GM12878 (cell line): Measurements from ENCODE around the gene FAS. TPM values are rescaled to one million over a fixed set of nuclear protein-coding genes. Genes with fewer than 3 reads are reported as not detected.
A peak's percentile ranks its signal among the peaks of the same experiment; 100 is the strongest.

Experiments
- ATAC-seq: fragments of 200-7000 bp; cut with Tn5 transposase; 3 replicates; pipeline ENCODE4 v1.9.1; 2020; ENCODE audit warnings: mild to moderate bottlenecking, moderate library complexity
- BruUV-seq: library from RNA; stranded (reverse); fragments of 400-500 nt; replicated peaks from 2 replicates; lab custom pipeline; 2021; lab: Mats Ljungman, UMichigan
- CTCF ChIA-PET: fragments of 300-600 bp; sonication (Branson Sonifier 250); formaldehyde crosslinking; extraction: SDS; loops from one replicate; lab custom pipeline; 2021; ENCODE audit warnings: inconsistent platforms; lab: Yijun Ruan, JAX
- POLR2A ChIA-PET: fragments of 350-600 bp; formaldehyde crosslinking; extraction: SDS; loops from one replicate; lab custom pipeline; 2021; ENCODE audit warnings: inconsistent platforms; lab: Charles Lee
- RAD21 ChIA-PET: fragments of 300-600 bp; sonication (Branson Sonifier 250); formaldehyde crosslinking; loops from one replicate; lab custom pipeline; 2023; ENCODE audit warnings: antibody characterized with exemption; ENCODE audit not compliant: unreplicated experiment; lab: Charles Lee
- SMC1A ChIA-PET: fragments of 300-600 bp; sonication (Branson Sonifier 250); formaldehyde crosslinking; loops from one replicate; lab custom pipeline; 2023; ENCODE audit not compliant: unreplicated experiment, uncharacterized antibody; lab: Charles Lee
- DNase-seq: peaks from one replicate; pipeline ENCODE4 v3.0.0-alpha.2; 2011; ENCODE audit warnings: low read depth, low spot score
- FAIRE-seq: peaks from 3 replicates; lab custom pipeline; 2011; peaks lifted over from hg19 to GRCh38; lab: Jason Lieb, UNC
- H2AFZ ChIP-seq: 2 replicates; pipeline ENCODE4 v1.6.0; 2011; ENCODE audit warnings: low read depth, low read length, control low read depth; ENCODE audit not compliant: control insufficient read depth
- H3K27ac ChIP-seq: 2 replicates; pipeline ENCODE4 v1.5.1; 2011; ENCODE audit warnings: control low read depth; ENCODE audit not compliant: control insufficient read depth, insufficient read depth
- H3K27me3 ChIP-seq, 2 experiments: replicated peaks in 1 of 2; 2 replicates each; pipeline versions ENCODE4 v1.6.0 to v1.6.1; 2011; ENCODE audit warnings: low read length in 1 of 2; ENCODE audit not compliant: control insufficient read depth in 2 of 2, insufficient read depth in 2 of 2
- H3K36me3 ChIP-seq, 2 experiments: 2 replicates each; pipeline ENCODE4 v1.5.1; 2011; ENCODE audit warnings: low read length in 1 of 2; ENCODE audit not compliant: control insufficient read depth in 2 of 2, insufficient read depth in 2 of 2
- H3K4me1 ChIP-seq: 2 replicates; pipeline ENCODE4 v1.6.1; 2011; ENCODE audit warnings: mild to moderate bottlenecking, low read length, moderate library complexity, mixed read lengths; ENCODE audit not compliant: control insufficient read depth, insufficient read depth
- H3K4me2 ChIP-seq: 2 replicates; pipeline ENCODE4 v1.6.0; 2011; ENCODE audit warnings: control low read depth; ENCODE audit not compliant: control insufficient read depth, insufficient read depth
- H3K4me3 ChIP-seq: fragments of 200-600 bp; sonication (generic); 2 replicates; pipeline ENCODE4 v1.5.1; 2016
- H3K79me2 ChIP-seq: 2 replicates; pipeline ENCODE4 v1.6.0; 2011; ENCODE audit warnings: low read length; ENCODE audit not compliant: control insufficient read depth, insufficient read depth
- H3K9ac ChIP-seq: 2 replicates; pipeline ENCODE4 v1.8.0; 2011; ENCODE audit warnings: low read length, control low read depth, mixed read lengths; ENCODE audit not compliant: control insufficient read depth, insufficient read depth
- H3K9me3 ChIP-seq: replicated peaks from 3 replicates; pipeline ENCODE4 v1.5.1; 2011; ENCODE audit warnings: mild to moderate bottlenecking, low read length; ENCODE audit not compliant: control insufficient read depth, insufficient read depth
- H4K20me1 ChIP-seq: 2 replicates; pipeline ENCODE4 v1.6.0; 2011; ENCODE audit not compliant: control insufficient read depth, insufficient read depth
- BRCA1 ChIP-seq: IDR thresholded peaks from 2 replicates; pipeline ENCODE4 v1.6.1; 2011; ENCODE audit warnings: low read depth, low read length, improper control_type of control experiment
- CBX5 ChIP-seq: sonication (generic); IDR thresholded peaks from 2 replicates; pipeline ENCODE4 v1.6.1; 2016; ENCODE audit warnings: low read depth, moderate library complexity, mild to moderate bottlenecking, inconsistent platforms
- CHD1 ChIP-seq: IDR thresholded peaks from 2 replicates; pipeline ENCODE4 v1.6.1; 2012; ENCODE audit warnings: low read depth, low read length, improper control_type of control experiment
- HDAC6 ChIP-seq: fragments of 200-600 bp; sonication (generic); IDR thresholded peaks from one replicate; pipeline ENCODE4 v1.8.0; 2017; ENCODE audit warnings: antibody characterized with exemption; ENCODE audit not compliant: unreplicated experiment
- LARP7 ChIP-seq: fragments of 450-650 bp; IDR thresholded peaks from 2 replicates; pipeline ENCODE4 v1.6.1; 2017; ENCODE audit warnings: mild to moderate bottlenecking
- MXI1 ChIP-seq: fragments of 150-350 bp; IDR thresholded peaks from 2 replicates; pipeline ENCODE4 v1.6.1; 2011; ENCODE audit warnings: low read depth, mild to moderate bottlenecking, inconsistent platforms, low read length, improper control_type of control experiment
- NBN ChIP-seq: fragments of 450-650 bp; IDR thresholded peaks from 2 replicates; pipeline ENCODE4 v1.6.1; 2016
- POLR2AphosphoS5 ChIP-seq: IDR thresholded peaks from 2 replicates; pipeline ENCODE4 v1.6.1; 2011; ENCODE audit warnings: mild to moderate bottlenecking, low read length, inconsistent platforms
- RCOR1 ChIP-seq: conservative IDR thresholded peaks from 2 replicates; pipeline ENCODE4 v1.6.1; 2012; ENCODE audit warnings: low read depth, low read length, improper control_type of control experiment
- RFX5 ChIP-seq: IDR thresholded peaks from 2 replicates; pipeline ENCODE4 v1.6.1; 2011; ENCODE audit warnings: low read depth, low read length, improper control_type of control experiment
- RUNX3 ChIP-seq: IDR thresholded peaks from 2 replicates; pipeline ENCODE4 v1.6.1; 2012; ENCODE audit warnings: low read length, inconsistent platforms
- SIX5 ChIP-seq: IDR thresholded peaks from 2 replicates; pipeline ENCODE4 v1.6.1; 2011; ENCODE audit warnings: mild to moderate bottlenecking, low read depth, low read length, moderate library complexity; ENCODE audit not compliant: severe bottlenecking
- SMARCA5 ChIP-seq: fragments of 450-650 bp; IDR thresholded peaks from 2 replicates; pipeline ENCODE4 v1.6.1; 2017; ENCODE audit warnings: mild to moderate bottlenecking
- SPI1 ChIP-seq: IDR thresholded peaks from 2 replicates; pipeline ENCODE4 v1.6.1; 2011; ENCODE audit warnings: low read depth, mild to moderate bottlenecking, low read length, moderate library complexity, borderline replicate concordance; ENCODE audit not compliant: insufficient read depth
- TAF1 ChIP-seq: IDR thresholded peaks from 2 replicates; pipeline ENCODE4 v1.6.1; 2011; ENCODE audit warnings: mild to moderate bottlenecking, low read depth, low read length, borderline replicate concordance
- YY1 ChIP-seq: IDR thresholded peaks from 2 replicates; pipeline ENCODE4 v1.6.1; 2011; ENCODE audit warnings: low read depth, mild to moderate bottlenecking, low read length
- ZNF217 ChIP-seq: fragments of 450-650 bp; IDR thresholded peaks from 2 replicates; pipeline ENCODE4 v1.6.1; 2017; ENCODE audit warnings: antibody characterized with exemption, mild to moderate bottlenecking
- ZNF24 ChIP-seq: fragments of 450-650 bp; IDR thresholded peaks from 2 replicates; pipeline ENCODE4 v1.6.1; 2017; ENCODE audit warnings: antibody characterized with exemption, mild to moderate bottlenecking
- WGBS: methylation state at CpG from one replicate; pipeline ENCODE4 v1.1.6; 2016; ENCODE audit warnings: low lambda C conversion rate; ENCODE audit not compliant: insufficient replicate concordance, insufficient coverage; ENCODE audit errors: missing lambda C conversion rate; 5-methylcytosine and 5-hydroxymethylcytosine counted together
- in situ Hi-C: fragments of 300-500 bp; cut with MboI; formaldehyde crosslinking; loops from 9 replicates; pipeline ENCODE4 v1.14.3; 2018; ENCODE audit warnings: mixed read lengths
- intact Hi-C: fragments of 100-400 bp; cut with micrococcal nuclease; formaldehyde crosslinking; loops from one replicate; pipeline ENCODE4 v1.14.2; 2022; ENCODE audit not compliant: unreplicated experiment
- polyA plus RNA-seq, 11 experiments: library from polyadenylated mRNA; depleted of rRNA in 4 of 11; unstranded in 6 of 11; stranded (reverse) in 5 of 11; fragments of >200 nt; fragmentation: Nextera tagmentation in 4 of 11; fragmentation: Illumina TruSeq in 1 of 11; extraction: Ambion mirVana in 4 of 11; extraction: Trizol in 1 of 11; gene quantifications; 1 replicate in 1 of 11; 2 replicates in 10 of 11; pipeline versions ENCODE4 v1.2.1 to v1.2.3, GENCODE V29; 2011 to 2016; ENCODE audit warnings: inconsistent platforms in 2 of 11, missing spikeins in 2 of 11, low read depth in 1 of 11
- total RNA-seq, 4 experiments: library from RNA; depleted of rRNA in 3 of 4; stranded (reverse); fragments of >200 nt in 3 of 4; fragmentation: Illumina TruSeq in 1 of 4; extraction: Trizol in 1 of 4; gene quantifications; 2 replicates each; pipeline versions ENCODE4 v1.2.1 to v1.2.3, GENCODE V29; 2013 to 2021
- TF ChIP-seq, protein P1 (sequence below): fragments of 450-650 bp; IDR thresholded peaks from 2 replicates; pipeline ENCODE4 v1.6.1; 2016; ENCODE audit warnings: mild to moderate bottlenecking
- TF ChIP-seq, protein P2 (sequence below): fragments of 450-650 bp; IDR thresholded peaks from 2 replicates; pipeline ENCODE4 v1.6.1; 2017; ENCODE audit warnings: low read depth, mild to moderate bottlenecking, moderate library complexity
- TF ChIP-seq, protein P3 (sequence below): IDR thresholded peaks from 2 replicates; pipeline ENCODE4 v1.6.1; 2012; ENCODE audit warnings: low read length, inconsistent platforms

Gene FAS
- total and polyA plus RNA-seq, 10 of the 15 experiments (the other 5 are each of a cell fraction or from before 2014, with no cell fraction given) = 50.1 to 147 (median 69.9) TPM

DNA sequence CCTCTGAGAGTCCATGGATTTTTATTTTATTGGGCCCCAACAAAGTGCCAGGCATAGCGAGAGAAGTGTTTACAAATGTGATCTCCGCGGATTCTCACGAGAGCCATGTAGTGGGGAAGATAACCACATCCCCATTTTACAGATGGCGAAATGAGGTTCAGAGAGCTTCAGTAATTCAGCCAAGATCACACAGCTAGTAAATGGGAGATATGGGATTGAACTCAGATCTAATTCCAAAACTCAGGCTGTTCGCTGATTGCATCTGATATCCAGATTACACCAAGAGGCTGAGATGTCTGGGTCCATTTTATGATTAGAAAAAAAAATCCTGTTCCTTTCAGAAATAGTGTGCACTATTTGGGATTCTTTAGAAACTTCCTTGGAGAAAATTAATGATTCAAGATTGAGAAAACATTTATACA lies 1.3 kb downstream of the FAS start:
- FAIRE-seq = no peak
- TF ChIP-seq CBX5 (no peak), SIX5 (no peak), RUNX3 (peak; percentile 75), BRCA1 (peak; percentile 63; the same call in 1 of the 2 replicates), YY1 (peak; percentile 73), ZNF217 (peak; percentile 88), CHD1 (0 out of 2 replicates have a peak, but pooled peaks have one; percentile 4), MXI1 (peak; percentile 58; the same call in 1 of the 2 replicates), LARP7 (no peak), RFX5 (no peak), HDAC6 (no peak), POLR2AphosphoS5 (peak; percentile 63; the same call in 1 of the 2 replicates), ZNF24 (peak; percentile 78; the same call in 1 of the 2 replicates), TAF1 (no peak), RCOR1 (peak; percentile 76; the same call in 1 of the 2 replicates), NBN (no peak), SPI1 (peak; percentile 57; the same call in 1 of the 2 replicates), SMARCA5 (peak; percentile 99)
- TF ChIP-seq, protein P1, sequence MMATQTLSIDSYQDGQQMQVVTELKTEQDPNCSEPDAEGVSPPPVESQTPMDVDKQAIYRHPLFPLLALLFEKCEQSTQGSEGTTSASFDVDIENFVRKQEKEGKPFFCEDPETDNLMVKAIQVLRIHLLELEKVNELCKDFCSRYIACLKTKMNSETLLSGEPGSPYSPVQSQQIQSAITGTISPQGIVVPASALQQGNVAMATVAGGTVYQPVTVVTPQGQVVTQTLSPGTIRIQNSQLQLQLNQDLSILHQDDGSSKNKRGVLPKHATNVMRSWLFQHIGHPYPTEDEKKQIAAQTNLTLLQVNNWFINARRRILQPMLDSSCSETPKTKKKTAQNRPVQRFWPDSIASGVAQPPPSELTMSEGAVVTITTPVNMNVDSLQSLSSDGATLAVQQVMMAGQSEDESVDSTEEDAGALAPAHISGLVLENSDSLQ = no peak
- TF ChIP-seq, protein P2, sequence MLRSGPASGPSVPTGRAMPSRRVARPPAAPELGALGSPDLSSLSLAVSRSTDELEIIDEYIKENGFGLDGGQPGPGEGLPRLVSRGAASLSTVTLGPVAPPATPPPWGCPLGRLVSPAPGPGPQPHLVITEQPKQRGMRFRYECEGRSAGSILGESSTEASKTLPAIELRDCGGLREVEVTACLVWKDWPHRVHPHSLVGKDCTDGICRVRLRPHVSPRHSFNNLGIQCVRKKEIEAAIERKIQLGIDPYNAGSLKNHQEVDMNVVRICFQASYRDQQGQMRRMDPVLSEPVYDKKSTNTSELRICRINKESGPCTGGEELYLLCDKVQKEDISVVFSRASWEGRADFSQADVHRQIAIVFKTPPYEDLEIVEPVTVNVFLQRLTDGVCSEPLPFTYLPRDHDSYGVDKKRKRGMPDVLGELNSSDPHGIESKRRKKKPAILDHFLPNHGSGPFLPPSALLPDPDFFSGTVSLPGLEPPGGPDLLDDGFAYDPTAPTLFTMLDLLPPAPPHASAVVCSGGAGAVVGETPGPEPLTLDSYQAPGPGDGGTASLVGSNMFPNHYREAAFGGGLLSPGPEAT = 0 out of 2 replicates have a peak, but pooled peaks have one; percentile 11
- TF ChIP-seq, protein P3, sequence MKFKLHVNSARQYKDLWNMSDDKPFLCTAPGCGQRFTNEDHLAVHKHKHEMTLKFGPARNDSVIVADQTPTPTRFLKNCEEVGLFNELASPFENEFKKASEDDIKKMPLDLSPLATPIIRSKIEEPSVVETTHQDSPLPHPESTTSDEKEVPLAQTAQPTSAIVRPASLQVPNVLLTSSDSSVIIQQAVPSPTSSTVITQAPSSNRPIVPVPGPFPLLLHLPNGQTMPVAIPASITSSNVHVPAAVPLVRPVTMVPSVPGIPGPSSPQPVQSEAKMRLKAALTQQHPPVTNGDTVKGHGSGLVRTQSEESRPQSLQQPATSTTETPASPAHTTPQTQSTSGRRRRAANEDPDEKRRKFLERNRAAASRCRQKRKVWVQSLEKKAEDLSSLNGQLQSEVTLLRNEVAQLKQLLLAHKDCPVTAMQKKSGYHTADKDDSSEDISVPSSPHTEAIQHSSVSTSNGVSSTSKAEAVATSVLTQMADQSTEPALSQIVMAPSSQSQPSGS = 0 out of 2 replicates have a peak, but pooled peaks have one; percentile 11

More for the DNA sequence above, 1.3 kb downstream of the FAS start:
- Histone ChIP-seq H2AFZ (peak overlapping the region; percentile 65), H3K36me3 (no peaks in the 10 kb centered on the region), H3K27me3 (no peaks in the 10 kb centered on the region), H3K4me1 (peaks cover 20% of the 10 kb centered on the region), H3K27ac (peak overlapping the region; percentile 98), H4K20me1 (no peaks in the 10 kb centered on the region), H3K9ac (peak overlapping the region; percentile 98), H3K9me3 (no peaks in the 10 kb centered on the region), H3K4me2 (peak overlapping the region; percentile 92), H3K79me2 (peaks cover 82% of the 10 kb centered on the region), H3K4me3 (peak overlapping the region; percentile 83)
- 0% methylated on average over 6 of the region's 6 CpGs for WGBS
- RAD21 ChIA-PET = interaction anchor here (0.8 to 9.1 kb wide), 10 partner anchors 11 to 226 kb away, joined by 3 to 66 read pairs (median 11); partner anchors contain the start of gene STAMBPL1
- intact Hi-C loops (loop anchor here (2.0 to 10.0 kb wide), 3 partner anchors 110 to 403 kb away; partner anchors contain the start of genes IFIT1 and STAMBPL1), in situ Hi-C loops (no loop called here)
- SMC1A ChIA-PET = interaction anchor here (1.0 to 8.7 kb wide), 9 partner anchors 18 to 249 kb away, joined by 3 to 114 read pairs (median 16); no protein-coding TSS in a partner anchor
- ATAC-seq = peak; percentile 10
- POLR2A ChIA-PET = interaction anchor here (0.6 to 4.7 kb wide), 8 partner anchors 9 to 161 kb away, joined by 3 to 27 read pairs (median 4); no protein-coding TSS in a partner anchor
- CTCF ChIA-PET = interaction anchor here (0.8 to 10.6 kb wide), 8 partner anchors 12 to 226 kb away, joined by 3 to 250 read pairs (median 12); no protein-coding TSS in a partner anchor
- no peak for DNase-seq
- no TSS peak for BruUV-seq
